Tongue (tissue), 2 donors: ENCODE measurements around the gene PKDREJ. TPM values are rescaled to one million over a fixed set of nuclear protein-coding genes. Genes with fewer than 3 reads are reported as not detected.

ENCODE experiments used
- DNase-seq: peaks from one replicate; pipeline ENCODE4 v3.0.0-alpha.2; 2015
- total RNA-seq: library from RNA; depleted of rRNA; stranded (reverse); fragments of >200 nt; gene quantifications from one replicate; pipeline ENCODE4 v1.2.3, GENCODE V29; 2014

PKDREJ gene
- total RNA-seq, 1 donor from 2014 or later, result 0.10 TPM

- DNase-seq, result peak; percentile 29
Observed at GRCh38 chr22:46239261-46240048, 23.7 kb downstream of the PKDREJ start.

- no peak for DNase-seq
Observed at GRCh38 chr22:46238541-46238940, 24.6 kb downstream of the PKDREJ start.

GRCh38 chr22:46237453-46238124 lies 25.6 kb downstream of the PKDREJ start:
- DNase-seq, result peak; percentile 32

- DNase-seq, result no peak
Observed at GRCh38 chr22:46234969-46235368, 28.2 kb downstream of the PKDREJ start.

GRCh38 chr22:46233231-46233630 lies 29.9 kb downstream of the PKDREJ start:
- DNase-seq, result peak; percentile 51

- DNase-seq, result no peak
Observed at GRCh38 chr22:46230262-46230901, 32.8 kb downstream of the PKDREJ start.

- no peak for DNase-seq
Observed at GRCh38 chr22:46229701-46230100, 33.4 kb downstream of the PKDREJ start.

GRCh38 chr22:46226577-46226976 lies 36.6 kb downstream of the PKDREJ start:
- no peak for DNase-seq

GRCh38 chr22:46225631-46226030 lies 37.5 kb downstream of the PKDREJ start:
- DNase-seq, result no peak

- DNase-seq, result no peak
Observed at GRCh38 chr22:46224898-46225290, 38.2 kb downstream of the PKDREJ start.

GRCh38 chr22:46224044-46224897 lies 38.9 kb downstream of the PKDREJ start:
- DNase-seq, result no peak

GRCh38 chr22:46220921-46221320 lies 42.2 kb downstream of the PKDREJ start:
- DNase-seq, result no peak

GRCh38 chr22:46219636-46220035 lies 43.5 kb downstream of the PKDREJ start:
- no peak for DNase-seq

- DNase-seq, result no peak
Observed at GRCh38 chr22:46214616-46215015, 48.5 kb downstream of the PKDREJ start.

- no peak for DNase-seq
Observed at GRCh38 chr22:46214149-46214548, 49.0 kb downstream of the PKDREJ start.

GRCh38 chr22:46213052-46213451 lies 50.1 kb downstream of the PKDREJ start:
- no peak for DNase-seq

- no peak for DNase-seq
Observed at GRCh38 chr22:46212195-46212594, 50.9 kb downstream of the PKDREJ start.

- no peak for DNase-seq
Observed at GRCh38 chr22:46209262-46209661, 53.9 kb downstream of the PKDREJ start.
